Measurements from ENCODE around the gene CDK19. TPM values are rescaled to one million over a fixed set of nuclear protein-coding genes. Genes with fewer than 3 reads are reported as not detected.

Gene CDK19
- total RNA-seq, 1 experiment from 2014 or later, result 7.0 TPM

DNA sequence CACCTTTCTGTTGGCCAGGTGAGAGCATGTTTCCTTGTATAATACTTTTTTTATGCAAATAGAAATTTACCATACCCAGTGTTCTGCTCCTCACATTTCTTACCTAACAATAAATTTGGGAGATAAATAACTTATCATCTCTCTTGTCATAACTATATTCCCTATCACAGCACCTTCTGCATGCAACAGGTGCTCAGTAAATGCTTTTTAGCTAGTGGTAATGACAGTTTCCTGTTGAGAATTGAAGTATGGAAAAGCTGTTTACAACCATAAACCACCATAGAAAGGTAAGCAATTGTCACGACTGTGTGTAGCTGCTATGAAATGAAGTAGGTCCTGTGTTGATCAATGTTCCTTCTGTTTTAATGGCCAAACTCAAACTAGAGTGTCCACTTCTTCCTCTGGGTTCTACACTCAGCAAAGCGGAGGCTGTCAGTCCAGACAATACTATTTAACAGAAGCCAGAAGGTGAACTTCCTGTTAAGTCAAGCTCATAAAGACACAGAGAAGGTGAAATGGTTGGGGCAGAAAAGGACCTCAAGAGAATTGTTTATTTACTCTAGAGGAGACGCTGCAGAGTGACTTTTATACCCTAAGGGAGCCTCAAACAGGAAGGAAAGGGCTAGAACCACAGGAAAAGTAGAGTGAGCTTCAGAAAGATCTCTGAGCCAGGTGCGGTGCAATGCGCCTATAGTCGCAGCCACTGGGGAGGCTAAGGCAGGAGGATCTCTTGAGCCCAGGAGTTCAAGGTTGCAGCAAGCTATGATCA is 254.8 kb downstream of the CDK19 start:
- H3K79me1 ChIP-seq (ENCODE audit: insufficient read depth, low read depth, low read length, poor library complexity, severe bottlenecking), result no peaks in the 10 kb centered on the region
- H3K14ac ChIP-seq (ENCODE audit: insufficient read depth, low read length), result no peak overlapping the region
- H4K91ac ChIP-seq (ENCODE audit: insufficient read length, low read depth, low read length), result no peak overlapping the region
- H2BK120ac ChIP-seq (ENCODE audit: low read depth, low read length, poor library complexity, severe bottlenecking), result no peak overlapping the region
- no peak for DNase-seq
- no peak overlapping the region for H4K8ac ChIP-seq (replicated peaks; ENCODE audit: insufficient read length, low read depth, low read length)
- no peak overlapping the region for H3K4ac ChIP-seq (ENCODE audit: low read depth, low read length)
- H4K20me1 ChIP-seq (ENCODE audit: control insufficient read depth, insufficient read depth, insufficient read length), result no peaks in the 10 kb centered on the region
- Mint-ChIP-seq H3K27ac (no peak overlapping the region), H3K36me3 (ENCODE audit: insufficient read depth in 1 of 3, low read depth in 3 of 3) (no peaks in the 10 kb centered on the region; a peak in 1 of 7 replicates), H3K27me3 (ENCODE audit: low read depth) (peaks cover 1% of the 10 kb centered on the region), H3K4me3 (no peak overlapping the region), H3K9me3 (peaks cover 0 to 3% of the 10 kb centered on the region in 2 experiments; a peak in 1 of 5 replicates), H3K4me1 (peaks cover 8% of the 10 kb centered on the region in 2 experiments)
- H3K4me2 ChIP-seq (ENCODE audit: insufficient read depth, insufficient read length, low read length), result no peak overlapping the region
- H3K27me3 ChIP-seq (ENCODE audit: insufficient read depth, low read length), result no peaks in the 10 kb centered on the region
- TF ChIP-seq, protein P1, sequence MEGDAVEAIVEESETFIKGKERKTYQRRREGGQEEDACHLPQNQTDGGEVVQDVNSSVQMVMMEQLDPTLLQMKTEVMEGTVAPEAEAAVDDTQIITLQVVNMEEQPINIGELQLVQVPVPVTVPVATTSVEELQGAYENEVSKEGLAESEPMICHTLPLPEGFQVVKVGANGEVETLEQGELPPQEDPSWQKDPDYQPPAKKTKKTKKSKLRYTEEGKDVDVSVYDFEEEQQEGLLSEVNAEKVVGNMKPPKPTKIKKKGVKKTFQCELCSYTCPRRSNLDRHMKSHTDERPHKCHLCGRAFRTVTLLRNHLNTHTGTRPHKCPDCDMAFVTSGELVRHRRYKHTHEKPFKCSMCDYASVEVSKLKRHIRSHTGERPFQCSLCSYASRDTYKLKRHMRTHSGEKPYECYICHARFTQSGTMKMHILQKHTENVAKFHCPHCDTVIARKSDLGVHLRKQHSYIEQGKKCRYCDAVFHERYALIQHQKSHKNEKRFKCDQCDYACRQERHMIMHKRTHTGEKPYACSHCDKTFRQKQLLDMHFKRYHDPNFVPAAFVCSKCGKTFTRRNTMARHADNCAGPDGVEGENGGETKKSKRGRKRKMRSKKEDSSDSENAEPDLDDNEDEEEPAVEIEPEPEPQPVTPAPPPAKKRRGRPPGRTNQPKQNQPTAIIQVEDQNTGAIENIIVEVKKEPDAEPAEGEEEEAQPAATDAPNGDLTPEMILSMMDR (conservative IDR thresholded peaks at IDR 0.05), result no peak
- no peak overlapping the region for H3K23ac ChIP-seq (ENCODE audit: insufficient read length, low read depth, low read length)
- H2BK5ac ChIP-seq (ENCODE audit: insufficient read length, low read length), result no peak overlapping the region
- no peak overlapping the region for H2BK20ac ChIP-seq (ENCODE audit: low read depth, low read length, poor library complexity, severe bottlenecking)
- H3K79me2 ChIP-seq (ENCODE audit: insufficient read depth, low read length), result no peaks in the 10 kb centered on the region
- no peak overlapping the region for H3T11ph ChIP-seq (ENCODE audit: low read length)
- H3K27ac ChIP-seq (ENCODE audit: insufficient read length, low read depth, low read length), result no peak overlapping the region
- H2BK15ac ChIP-seq (ENCODE audit: low read depth, low read length), result no peak overlapping the region
- no peak overlapping the region for H2AK5ac ChIP-seq (ENCODE audit: insufficient read length, low read length)
- no peak overlapping the region for H3K56ac ChIP-seq (ENCODE audit: insufficient read length, low read depth, low read length)
- H3K4me1 ChIP-seq (ENCODE audit: insufficient read depth, low read length), result no peaks in the 10 kb centered on the region
- H3K23me2 ChIP-seq (ENCODE audit: insufficient read length, low read depth, low read length, poor library complexity, severe bottlenecking), result no peaks in the 10 kb centered on the region
- H3K9me3 ChIP-seq (ENCODE audit: control insufficient read depth, low read depth, low read length), result no peaks in the 10 kb centered on the region
- WGBS (ENCODE audit: extremely low coverage, insufficient read length, low lambda C conversion rate), result no CpG with 5 or more reads among the region's 6 CpGs
- no peak overlapping the region for H2AFZ ChIP-seq (ENCODE audit: low read length)
- H3K9ac ChIP-seq (ENCODE audit: extremely low read depth, insufficient read length, low read length), result no peak overlapping the region
- no peak overlapping the region for H4K5ac ChIP-seq (ENCODE audit: insufficient read length, low read depth, low read length)
- no peak overlapping the region for H3K18ac ChIP-seq (ENCODE audit: insufficient read length, low read depth, low read length)
- no peak overlapping the region for H2BK12ac ChIP-seq (ENCODE audit: insufficient read length, low read depth, low read length)

Other genes starting within 250 kb of the CDK19 start
- gene AMD1, start 59.3 kb upstream of the CDK19 start, total RNA-seq (2021), result 162 and 166 TPM in 2 replicates
- 101 and 106 TPM in 2 replicates for gene GTF3C6, start 143.2 kb upstream of the CDK19 start, total RNA-seq (2021)
- gene RPF2, start 166.6 kb upstream of the CDK19 start, total RNA-seq (2021), result 77.2 and 78.3 TPM in 2 replicates

Data from H9 (cell line).